HG03060 (cell line): Measurements from ENCODE around the gene PPP1R9A.

Source experiments
- ATAC-seq: cut with Tn5 transposase; IDR thresholded peaks from one replicate; pipeline ENCODE4 v1.9.1; 2021; ENCODE audit warnings: low read depth, moderate number of reproducible peaks; ENCODE audit not compliant: unreplicated experiment

PPP1R9A gene

GRCh38 chr7:95244616-95245015 lies 337.2 kb downstream of the PPP1R9A start:
- ATAC-seq: no peak

GRCh38 chr7:95245828-95246500 lies 338.6 kb downstream of the PPP1R9A start:
- ATAC-seq: no peak

- ATAC-seq: no peak
These were observed 339.5 kb downstream of the PPP1R9A start for GRCh38 chr7:95246831-95247370.

DNA sequence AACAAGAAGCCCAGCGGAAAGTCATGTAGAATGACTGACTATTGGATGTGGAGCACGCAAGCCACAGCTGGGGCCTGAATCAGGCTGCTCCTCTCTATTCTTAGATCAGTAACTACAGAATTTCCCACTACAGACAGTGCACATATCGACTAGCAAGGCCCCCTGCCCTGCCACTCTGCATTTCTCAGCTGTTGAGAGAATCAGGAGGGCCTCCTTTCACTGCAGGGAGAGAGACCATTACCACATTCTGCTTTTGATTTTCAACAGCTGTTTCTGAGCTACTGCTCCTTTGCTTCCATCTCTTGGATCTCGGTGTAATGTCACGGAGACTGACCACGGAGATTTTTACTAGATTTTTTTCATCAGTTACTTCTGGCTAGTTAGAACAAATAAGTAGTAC lies 343.2 kb downstream of the PPP1R9A start:
- no peak for ATAC-seq

GRCh38 chr7:95251966-95252365 lies 344.6 kb downstream of the PPP1R9A start:
- no peak for ATAC-seq

GRCh38 chr7:95253986-95254385 lies 346.6 kb downstream of the PPP1R9A start:
- no peak for ATAC-seq

GRCh38 chr7:95255691-95256090 lies 348.3 kb downstream of the PPP1R9A start:
- ATAC-seq: no peak

DNA sequence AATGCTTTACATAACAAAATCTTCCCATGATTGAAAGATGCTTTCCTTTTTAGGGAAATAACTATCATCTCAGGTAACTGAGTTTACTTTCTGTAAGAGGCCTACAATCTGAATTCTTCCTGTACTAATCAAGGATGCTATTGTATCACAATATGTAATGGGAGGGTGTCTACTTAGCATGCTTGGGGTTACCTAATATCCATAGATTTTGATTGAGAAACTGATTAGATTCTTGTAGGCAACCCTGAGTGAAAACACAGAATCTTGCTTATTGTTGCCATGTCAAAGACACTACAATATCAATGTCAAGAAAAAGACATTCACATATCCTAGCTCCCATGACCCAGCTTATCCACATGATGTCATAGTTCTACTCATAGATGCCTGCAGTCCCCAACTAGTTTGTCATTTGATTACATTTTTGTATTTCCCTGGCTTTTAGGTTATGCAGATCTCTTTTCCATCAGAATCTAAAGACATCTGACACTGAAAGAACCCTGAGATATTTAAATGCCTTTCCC lies 354.6 kb downstream of the PPP1R9A start:
- ATAC-seq: no peak

DNA sequence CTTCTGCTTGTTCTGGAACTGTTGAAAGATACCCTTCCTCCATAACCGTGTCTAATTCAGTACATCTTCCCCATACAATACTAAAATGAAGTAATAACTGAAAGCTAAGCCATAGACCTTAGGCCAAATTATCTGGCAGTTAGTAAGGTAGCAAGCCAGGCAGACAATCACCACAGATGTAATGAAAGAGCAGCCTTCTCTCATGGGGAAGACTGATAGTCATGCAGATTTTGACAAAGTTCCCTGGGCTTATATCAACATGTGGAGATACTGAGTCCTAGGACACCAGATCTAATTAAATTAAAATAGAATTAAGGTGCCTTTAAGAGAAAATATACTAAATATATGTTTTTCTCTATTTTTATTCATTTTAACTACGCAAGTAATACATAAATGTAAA lies 355.5 kb downstream of the PPP1R9A start:
- no peak for ATAC-seq

DNA sequence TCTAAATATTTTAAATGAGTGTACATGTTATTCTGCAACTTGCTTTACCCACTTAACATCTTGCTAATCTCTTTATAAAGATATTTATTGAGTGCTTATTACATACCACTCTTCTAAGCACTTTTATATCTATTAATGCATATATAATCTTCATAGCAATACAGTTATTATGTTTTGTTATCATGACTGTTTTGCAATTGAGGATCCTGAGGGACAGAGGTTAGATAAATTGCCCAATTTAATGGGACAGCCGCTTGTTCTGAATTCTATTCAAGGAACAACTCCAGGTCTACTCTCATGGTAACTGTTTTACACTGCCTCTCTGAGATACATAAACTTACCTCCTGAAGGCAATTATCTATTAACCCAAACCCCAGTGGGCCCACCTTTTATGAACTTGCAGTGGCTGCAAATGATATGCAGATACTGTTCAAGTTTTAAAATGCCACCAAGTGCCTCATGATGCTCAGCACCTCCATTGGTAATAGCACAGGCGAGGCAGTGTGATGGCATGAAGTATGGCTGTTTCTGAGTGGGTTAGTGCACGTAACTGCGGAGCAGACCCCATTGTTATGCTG lies 356.5 kb downstream of the PPP1R9A start:
- no peak for ATAC-seq

GRCh38 chr7:95264363-95264891 lies 357.0 kb downstream of the PPP1R9A start:
- ATAC-seq: no peak

GRCh38 chr7:95265634-95266033 lies 358.2 kb downstream of the PPP1R9A start:
- ATAC-seq: no peak

DNA sequence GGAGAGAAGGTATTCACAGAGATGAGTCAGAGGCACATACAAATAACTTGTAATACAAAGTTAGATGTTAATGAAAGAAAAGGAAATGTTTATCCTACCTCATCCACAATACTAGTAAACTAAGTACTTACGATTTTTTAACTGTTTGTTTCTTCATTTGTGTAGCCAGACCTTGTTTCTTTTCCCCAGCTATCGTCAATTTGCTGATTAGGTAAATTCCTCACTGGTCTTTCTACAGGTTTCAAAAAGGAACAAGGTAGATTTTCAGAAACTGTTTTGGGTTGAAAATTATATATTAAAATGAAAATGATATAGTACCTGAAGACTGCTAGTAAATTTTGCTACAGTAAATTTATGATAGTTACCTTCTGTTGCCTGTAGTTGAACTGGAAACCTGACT lies 360.4 kb downstream of the PPP1R9A start:
- no peak for ATAC-seq

- ATAC-seq: no peak
These were observed 362.2 kb downstream of the PPP1R9A start for GRCh38 chr7:95269640-95270039.

- ATAC-seq: no peak
These were observed 368.7 kb downstream of the PPP1R9A start for GRCh38 chr7:95276114-95276513.

DNA sequence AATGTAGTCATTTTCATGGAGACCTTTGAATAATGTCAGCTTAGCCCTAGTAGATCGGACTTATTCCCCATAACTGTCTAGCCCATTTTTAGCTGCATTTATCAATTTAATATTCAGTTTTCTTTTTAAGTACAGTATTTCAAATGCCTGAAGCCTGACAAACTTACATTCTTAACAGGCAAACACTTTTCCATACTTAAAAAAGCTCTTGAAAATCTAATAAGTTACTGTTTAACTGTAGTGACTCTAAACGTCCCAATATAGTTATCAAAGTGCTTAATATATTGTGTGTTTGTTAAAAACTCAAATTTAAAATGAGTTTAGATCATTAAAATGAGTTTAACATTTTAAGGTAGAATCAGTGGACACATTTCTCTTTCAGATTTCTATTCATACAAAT lies 372.0 kb downstream of the PPP1R9A start:
- no peak for ATAC-seq

DNA sequence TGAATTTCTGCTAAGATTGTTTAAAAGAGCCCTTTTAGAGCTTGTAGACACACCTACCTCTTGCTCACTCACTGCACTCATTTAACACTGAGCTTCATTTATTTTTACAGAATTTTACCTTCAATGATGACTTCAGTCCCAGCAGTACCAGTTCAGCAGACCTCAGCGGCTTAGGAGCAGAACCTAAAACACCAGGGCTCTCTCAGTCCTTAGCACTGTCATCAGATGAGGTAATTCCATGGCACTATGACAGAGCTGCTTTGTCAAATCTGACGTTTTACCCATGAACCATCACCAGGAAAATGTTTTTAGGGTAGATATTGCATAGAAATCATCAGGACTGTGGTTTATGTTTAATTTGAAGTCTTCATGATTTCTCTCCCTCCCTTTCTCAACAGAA lies 378.7 kb downstream of the PPP1R9A start:
- no peak for ATAC-seq

GRCh38 chr7:95290166-95290830 lies 382.9 kb downstream of the PPP1R9A start:
- no peak for ATAC-seq

DNA sequence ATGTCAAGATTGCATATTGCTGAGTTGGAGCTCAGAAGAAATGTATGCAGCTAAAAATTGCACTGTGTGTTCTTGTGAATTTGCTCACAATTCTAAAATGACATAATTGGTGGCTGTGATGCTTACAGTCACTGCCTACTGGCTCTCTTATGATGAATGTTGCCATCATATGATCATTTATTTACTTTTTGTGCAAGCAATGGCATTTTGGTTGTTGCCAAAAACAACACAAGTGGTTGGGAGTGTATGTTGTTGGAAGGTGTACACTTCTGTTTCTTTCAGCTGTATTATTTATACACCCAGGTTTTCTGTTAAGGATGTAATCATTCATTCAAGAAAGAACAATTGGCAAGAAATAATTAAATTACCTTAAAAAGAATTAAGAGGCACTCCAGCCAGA lies 388.0 kb downstream of the PPP1R9A start:
- ATAC-seq: no peak

DNA sequence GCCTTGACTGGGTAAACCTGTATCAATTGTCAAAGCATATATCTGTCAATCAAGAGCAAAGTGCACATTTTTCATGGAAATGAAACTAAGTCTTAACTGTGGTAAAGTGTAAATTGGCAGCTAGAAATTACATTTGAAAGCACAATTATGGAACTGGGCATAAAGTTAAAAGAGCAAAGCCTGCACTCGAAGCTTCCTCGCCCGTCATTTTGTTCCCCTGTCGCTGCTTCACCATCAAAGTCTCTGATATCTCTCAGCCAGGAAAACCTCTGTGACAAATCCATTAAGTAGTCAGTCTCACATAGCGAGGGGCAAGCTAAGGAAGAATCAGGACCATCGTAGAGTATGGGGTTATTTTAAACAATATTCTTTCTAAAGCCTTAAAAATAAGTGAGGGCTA lies 389.1 kb downstream of the PPP1R9A start:
- no peak for ATAC-seq

DNA sequence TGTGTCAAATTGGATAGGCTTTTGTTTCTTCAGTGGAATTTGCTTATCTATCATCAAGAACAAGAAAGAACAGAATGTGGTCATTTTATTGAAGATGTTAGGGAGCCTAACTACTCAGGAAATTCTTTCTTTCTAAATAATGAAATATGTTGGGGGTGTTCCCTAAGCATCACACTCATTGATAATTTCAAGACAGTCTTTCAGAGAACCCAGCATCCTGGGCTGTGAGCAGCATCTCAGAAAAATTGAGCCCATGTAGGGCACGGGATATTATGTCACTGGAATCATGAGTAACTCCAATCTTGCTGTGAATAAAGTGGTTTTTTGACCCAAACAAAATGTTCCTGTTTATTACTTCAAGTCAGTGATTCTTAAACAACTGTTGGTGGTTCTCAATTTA lies 389.6 kb downstream of the PPP1R9A start:
- ATAC-seq: no peak
